ENCODE results near the gene GNAO1.

Gene GNAO1

DNA sequence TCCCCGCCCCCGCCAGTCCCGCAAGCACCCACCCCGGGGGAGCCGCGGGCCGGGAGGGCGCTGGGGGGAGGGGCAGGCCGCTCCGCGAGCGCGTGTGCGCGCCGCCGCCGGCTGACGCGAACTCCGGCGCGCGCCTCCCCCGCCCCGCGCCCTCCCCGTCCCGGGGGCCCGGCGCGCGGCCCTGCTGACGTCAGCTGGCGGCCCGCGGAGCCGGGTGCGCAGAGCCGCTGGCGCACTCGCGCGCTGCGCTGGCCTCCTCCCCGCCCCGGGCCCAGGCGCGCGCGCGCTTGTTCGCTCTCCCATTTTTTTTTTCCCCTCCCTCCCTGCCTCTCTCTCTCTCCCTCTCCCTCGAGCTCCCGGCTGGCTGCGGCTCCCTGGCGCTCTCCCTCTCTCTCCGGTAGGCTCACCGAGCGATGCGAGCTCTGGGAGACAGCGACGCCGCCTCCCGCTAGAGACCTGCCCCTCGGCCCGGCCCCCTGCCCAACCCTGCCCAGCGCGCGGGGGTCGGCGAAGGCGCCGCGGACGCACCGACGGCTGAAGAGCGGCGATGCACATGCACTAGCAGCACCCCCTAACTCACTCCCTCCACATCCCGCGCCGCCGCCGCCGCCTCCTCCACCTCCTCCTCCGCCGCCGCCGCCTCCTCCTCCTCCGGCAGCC is at the start of gene GNAO1:
TSS of gene GNAO1 (plus strand) at position 334 of the 660 bp plus-strand sequence. CDS start 747 bp downstream, outside the sequence.
- no peak for DNase-seq (ENCODE audit: low read depth)

DNA sequence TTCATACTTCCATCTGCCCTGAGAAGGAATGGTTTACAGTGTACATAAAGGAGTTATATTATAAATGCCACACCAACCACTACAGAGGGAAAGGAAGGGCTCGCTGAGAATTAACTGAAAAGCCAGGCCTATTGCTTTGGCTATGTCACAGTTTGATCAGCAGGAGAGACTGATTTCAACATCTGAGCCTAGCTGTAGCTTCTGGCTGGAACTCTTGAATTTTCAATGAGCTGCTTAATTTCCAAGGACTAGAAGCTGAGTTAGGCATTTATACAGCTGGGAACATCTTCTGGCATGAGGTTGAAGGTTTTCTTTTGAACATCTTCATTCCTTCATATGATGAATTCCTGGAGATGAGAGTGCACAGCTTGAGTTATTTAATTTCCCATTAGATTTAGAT is 47.6 kb upstream of the GNAO1 start:
- no peak for DNase-seq (ENCODE audit: low read depth)

GRCh38 chr16:56145369-56145768 is 45.9 kb upstream of the GNAO1 start:
- no peak for DNase-seq (ENCODE audit: low read depth)

DNA sequence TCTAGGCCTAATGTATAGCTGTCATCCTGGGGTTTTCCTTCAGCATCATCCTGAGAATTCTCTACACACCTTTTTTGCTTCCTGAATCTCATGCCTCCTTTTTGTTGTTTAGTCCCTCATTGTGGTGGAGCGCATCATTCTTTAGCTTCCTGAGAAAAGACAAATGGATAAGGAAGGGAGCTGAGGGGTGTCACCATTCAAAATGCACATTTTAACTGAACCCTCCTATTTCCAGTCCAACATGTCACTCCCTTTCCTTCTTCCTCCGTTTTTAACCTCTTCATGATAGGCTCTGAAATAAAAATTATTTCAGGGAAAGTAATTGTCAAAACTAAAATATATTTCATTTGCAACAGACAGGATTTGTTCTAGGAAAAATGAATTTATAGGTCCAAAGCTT is 39.7 kb upstream of the GNAO1 start:
- no peak for DNase-seq (ENCODE audit: low read depth)

GRCh38 chr16:56161658-56162057 is 29.6 kb upstream of the GNAO1 start:
- DNase-seq (ENCODE audit: low read depth): no peak

GRCh38 chr16:56163089-56163488 is 28.2 kb upstream of the GNAO1 start:
- DNase-seq (ENCODE audit: low read depth): no peak

- no peak for DNase-seq (ENCODE audit: low read depth)
Measured at GRCh38 chr16:56163938-56164337, 27.4 kb upstream of the GNAO1 start.

GRCh38 chr16:56164636-56165035 is 26.7 kb upstream of the GNAO1 start:
- DNase-seq (ENCODE audit: low read depth): no peak

DNA sequence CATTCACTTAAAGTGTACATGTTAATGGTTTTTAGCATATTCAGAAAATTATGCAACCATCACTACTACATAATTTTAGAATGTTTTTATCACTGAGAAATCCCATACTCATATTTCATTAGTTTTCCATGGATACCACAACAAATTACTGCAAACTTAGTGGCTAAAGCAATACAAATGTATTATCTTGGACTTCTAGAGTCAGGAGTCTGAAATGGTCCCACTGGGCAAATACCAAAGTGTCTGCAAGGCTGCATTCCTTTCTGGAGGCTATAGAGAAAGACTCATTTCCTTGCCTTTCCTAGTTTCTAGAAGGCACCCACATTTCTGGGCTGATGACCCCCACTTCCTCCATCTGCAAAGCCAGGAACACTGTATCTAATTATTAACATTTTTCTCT is 16.9 kb upstream of the GNAO1 start:
- DNase-seq (ENCODE audit: low read depth): no peak

DNA sequence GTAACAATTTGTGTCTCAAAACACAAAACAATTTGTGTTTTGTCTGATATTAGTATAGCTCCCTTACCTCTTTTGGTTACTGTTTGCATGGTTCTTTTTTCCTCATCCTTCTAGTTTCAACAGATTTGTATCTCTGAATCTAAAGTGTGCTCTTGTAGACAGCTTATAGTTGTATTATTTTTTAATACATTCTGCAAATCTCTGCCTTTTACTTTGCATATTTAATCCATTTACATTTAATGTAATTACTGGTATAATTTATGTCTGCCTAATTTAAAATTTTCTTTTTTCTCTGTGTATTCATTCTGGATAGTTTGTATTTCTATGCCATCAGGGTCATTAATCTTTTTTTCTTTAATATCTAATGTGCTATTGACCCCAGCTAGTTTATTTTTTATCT is 9.9 kb upstream of the GNAO1 start:
- DNase-seq (ENCODE audit: low read depth): no peak

DNA sequence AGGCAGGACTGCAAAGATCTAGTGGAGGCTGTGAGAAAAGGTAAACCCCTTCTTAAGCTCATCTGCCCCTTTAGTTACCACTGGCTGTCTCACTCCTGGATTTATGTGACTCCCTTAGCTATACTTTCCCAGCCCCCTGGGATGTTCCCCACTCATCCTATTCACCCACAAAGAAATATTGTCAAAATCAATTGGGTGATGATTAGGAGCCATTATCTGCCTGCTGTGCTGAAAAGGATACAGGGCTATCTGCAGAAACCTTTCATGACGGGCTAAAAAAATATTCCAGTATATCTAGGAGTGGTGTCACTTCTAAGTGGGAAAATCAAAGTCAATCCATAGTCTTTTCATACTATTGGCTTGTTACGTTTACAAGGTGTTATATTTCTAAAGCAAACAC is 8.0 kb upstream of the GNAO1 start:
- DNase-seq (ENCODE audit: low read depth): no peak

DNA sequence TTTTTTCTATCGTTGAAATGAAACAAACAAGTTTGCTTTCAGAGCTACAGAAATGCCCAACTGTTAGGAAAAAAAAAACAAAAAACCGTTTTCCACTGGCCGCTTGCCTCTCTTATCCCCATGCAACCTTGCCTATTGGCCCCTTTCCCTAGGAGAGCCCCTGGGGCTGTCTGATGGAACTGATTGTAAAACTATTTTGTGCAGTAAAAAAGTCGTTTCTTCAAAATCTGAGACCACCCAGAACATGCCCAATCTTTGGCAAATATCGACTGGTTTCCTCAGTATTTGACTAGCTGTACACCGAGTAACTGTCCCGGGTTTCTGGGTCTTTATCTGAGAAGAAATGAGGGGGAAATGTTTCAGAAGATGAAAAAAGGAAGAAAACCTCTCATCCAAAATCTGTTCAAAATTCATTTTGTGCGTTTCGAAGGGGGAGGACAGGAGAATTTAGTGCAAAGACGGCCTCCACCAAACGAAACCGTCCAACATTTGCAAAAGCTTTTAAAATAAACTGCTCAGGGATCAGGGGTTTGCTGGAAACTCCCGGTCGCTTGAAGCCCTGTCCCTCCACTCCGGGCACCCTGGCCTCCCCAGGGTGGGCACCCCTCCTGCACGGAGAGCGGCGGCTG is 1.1 kb upstream of the GNAO1 start:
- no peak for DNase-seq (ENCODE audit: low read depth)

DNA sequence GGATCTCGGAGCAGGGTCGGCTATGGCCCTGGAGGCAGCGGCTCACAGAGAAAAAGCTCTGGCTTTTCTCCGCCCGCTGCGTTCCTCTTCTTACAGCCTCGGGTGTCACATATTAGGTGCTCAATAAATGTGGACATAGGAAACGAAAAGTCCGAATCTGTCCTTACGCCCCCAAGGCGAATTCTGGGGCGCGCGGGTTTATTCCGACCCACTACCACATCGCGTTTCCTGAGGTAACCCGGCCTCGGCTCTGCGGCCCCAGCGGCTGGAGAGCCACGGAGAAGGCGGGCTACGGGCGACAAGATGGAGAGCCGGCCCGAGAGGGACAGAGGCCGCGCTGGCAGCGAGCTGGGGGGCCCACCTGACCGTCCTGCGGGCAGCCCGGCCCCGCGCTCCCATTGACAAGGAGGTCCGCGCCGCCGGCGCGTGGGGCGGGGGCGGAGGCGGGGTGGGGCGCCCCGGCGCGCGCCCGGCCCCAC is 573 bp upstream of the GNAO1 start:
- no peak for DNase-seq (ENCODE audit: low read depth)

GRCh38 chr16:56191835-56192634 is 746 bp downstream of the GNAO1 start:
- DNase-seq (ENCODE audit: low read depth): no peak

DNA sequence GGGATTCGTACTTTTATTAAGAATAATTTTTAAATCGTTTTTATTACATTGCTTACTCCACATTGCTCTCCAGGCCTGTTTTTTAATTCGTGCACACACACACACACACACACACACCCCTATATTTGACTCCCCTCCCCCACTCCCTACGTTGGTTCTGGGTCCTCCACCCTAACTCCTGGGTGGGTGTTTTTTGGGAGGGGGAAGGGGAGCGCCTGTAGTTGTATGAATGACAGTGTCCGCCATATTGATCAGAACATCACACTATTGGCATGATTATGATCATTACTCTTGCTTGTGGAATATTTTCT is 1.3 kb downstream of the GNAO1 start:
- DNase-seq (ENCODE audit: low read depth): no peak

DNA sequence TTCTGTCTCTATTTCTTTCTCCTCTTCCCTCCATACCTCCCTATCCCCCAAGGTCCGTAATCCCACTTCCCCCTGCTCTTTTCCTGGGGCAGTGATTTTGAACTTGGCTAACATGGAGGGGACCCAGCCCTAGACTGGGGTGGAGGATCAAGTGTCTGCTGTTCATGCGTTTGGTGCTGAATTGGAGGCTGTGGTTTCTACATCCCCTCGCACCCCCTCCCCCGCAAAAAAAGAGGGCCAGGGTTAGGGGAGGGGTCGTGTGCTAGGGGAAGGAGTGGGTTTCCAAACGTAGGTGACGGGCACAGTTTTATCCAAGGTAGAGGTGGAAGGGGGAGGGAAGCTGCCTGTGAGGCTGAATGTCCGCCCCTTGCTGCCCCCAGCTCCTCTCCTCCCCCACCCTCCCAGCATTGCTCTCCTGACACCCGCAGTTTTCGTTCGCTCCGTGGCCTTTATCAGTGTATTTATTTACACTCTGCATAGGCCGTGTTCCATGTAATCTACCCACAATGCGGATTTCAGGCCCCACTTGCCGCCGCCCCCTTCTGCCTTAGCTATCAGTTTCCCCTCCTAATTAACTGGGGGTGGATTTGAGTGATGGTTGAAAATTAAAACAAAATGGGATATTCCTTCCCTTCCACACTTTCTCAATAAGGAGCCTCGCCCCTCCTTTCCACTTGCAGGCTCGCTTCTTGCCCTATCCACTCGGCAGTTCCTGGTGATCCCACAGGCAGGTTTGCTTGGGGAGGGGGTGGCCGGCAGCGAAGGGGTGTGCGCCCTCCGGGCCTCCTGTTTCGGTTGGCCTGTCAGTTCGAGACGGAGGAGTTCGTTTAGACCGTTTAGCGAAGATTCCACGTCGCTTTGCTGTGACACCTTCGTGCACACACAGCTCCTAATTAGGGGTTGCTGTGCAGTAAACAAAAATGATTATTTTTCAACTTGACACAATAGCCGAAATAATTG is 2.0 kb downstream of the GNAO1 start:
- no peak for DNase-seq (ENCODE audit: low read depth)

GRCh38 chr16:56193951-56194726 is 2.9 kb downstream of the GNAO1 start:
- peak; percentile 18 for DNase-seq (ENCODE audit: low read depth)

DNA sequence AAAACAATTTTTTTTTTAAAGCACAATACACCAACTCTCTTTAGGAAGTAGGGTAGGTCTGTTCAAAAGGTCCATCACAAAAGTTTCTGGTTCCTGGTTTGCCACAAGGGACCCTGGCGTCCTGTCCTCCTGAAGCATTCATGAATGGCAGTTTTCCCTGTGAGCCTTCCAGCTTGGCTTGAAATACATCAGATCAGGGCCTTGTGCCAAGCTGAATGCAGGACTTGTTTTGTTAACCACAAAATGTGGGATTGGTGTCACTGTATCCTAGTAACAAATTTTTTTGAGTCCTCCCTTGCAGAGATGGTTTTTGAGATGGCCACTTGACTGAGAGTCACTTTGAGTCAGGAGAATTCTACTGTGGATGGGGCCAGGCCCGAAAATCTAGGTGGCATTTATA is 3.9 kb downstream of the GNAO1 start:
- DNase-seq (ENCODE audit: low read depth): no peak

DNA sequence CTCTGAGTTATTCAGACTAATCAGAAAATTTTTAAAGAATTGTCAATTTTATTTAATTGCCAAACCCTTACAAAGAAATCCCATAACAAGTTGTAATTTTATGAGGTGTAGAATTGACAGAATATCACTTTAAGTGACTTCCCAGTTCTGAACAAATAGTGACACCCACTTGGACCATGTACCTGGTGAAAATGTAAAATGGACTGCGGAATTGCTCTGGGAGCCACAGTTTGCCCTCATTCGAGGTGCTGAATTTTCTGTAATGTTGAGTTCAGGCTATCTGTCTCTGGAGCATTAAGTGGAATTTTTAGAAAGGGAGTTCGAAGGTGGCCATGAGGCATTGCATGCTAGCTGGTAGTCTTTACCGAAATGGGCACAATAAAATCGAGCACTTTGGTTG is 5.1 kb downstream of the GNAO1 start:
- no peak for DNase-seq (ENCODE audit: low read depth)

- DNase-seq (ENCODE audit: low read depth): no peak
Measured at GRCh38 chr16:56197192-56197992, 6.1 kb downstream of the GNAO1 start.

All from non-pigmented ciliary epithelial cell (primary cell).